Tibial nerve (tissue), 4 donors: ENCODE data around the gene RIPK4. TPM values are rescaled to one million over a fixed set of nuclear protein-coding genes. Genes with fewer than 3 reads are reported as not detected.

Experiments used
- DNase-seq, 2 donors: peaks; one replicate each; pipeline ENCODE4 v3.0.0-alpha.2; 2019; ENCODE audit warnings: low spot score in 2 of 2
- H3K27ac ChIP-seq, 4 donors: fragments of 200-600 bp; sonication (generic) in 3 of 4; one replicate each; pipeline ENCODE4 v1.5.1; 2017 to 2019; ENCODE audit warnings: mild to moderate bottlenecking in 1 of 4
- H3K27me3 ChIP-seq, 2 donors: fragments of 200-600 bp; sonication (generic) in 1 of 2; one replicate each; pipeline versions ENCODE4 v1.5.1 to v1.6.0; 2017 to 2019
- H3K36me3 ChIP-seq, 3 donors: fragments of 200-600 bp; sonication (generic); one replicate each; pipeline ENCODE4 v1.5.1; 2018 to 2019
- H3K4me1 ChIP-seq, 4 donors: fragments of 200-600 bp; sonication (generic) in 3 of 4; one replicate each; pipeline ENCODE4 v1.5.1; 2017 to 2019
- H3K4me3 ChIP-seq, 4 donors: fragments of 200-600 bp; sonication (generic) in 3 of 4; one replicate each; pipeline ENCODE4 v1.5.1; 2017 to 2019; ENCODE audit warnings: mild to moderate bottlenecking in 1 of 4, moderate library complexity in 1 of 4
- H3K9me3 ChIP-seq, 4 donors: fragments of 200-600 bp; sonication (generic) in 3 of 4; one replicate each; pipeline ENCODE4 v1.5.1; 2017 to 2019
- CTCF ChIP-seq, 5 experiments: fragments of 200-600 bp in 3 of 5; fragments of 450-650 bp in 2 of 5; sonication (generic) in 3 of 5; IDR thresholded peaks; one replicate each; pipeline ENCODE4 v1.5.1; 2016 to 2019; ENCODE audit warnings: antibody characterized with exemption in 5 of 5, mild to moderate bottlenecking in 3 of 5, moderate library complexity in 2 of 5
- EP300 ChIP-seq, 2 donors: sonication (generic); formaldehyde crosslinking; IDR thresholded peaks; one replicate each; pipeline ENCODE4 v1.6.1; 2017; ENCODE audit warnings: antibody characterized with exemption in 2 of 2, mild to moderate bottlenecking in 1 of 2
- POLR2A ChIP-seq, 2 donors: fragments of 450-650 bp; IDR thresholded peaks; one replicate each; pipeline ENCODE4 v1.6.1; 2017; ENCODE audit warnings: antibody characterized with exemption in 2 of 2, mild to moderate bottlenecking in 2 of 2, moderate library complexity in 2 of 2
- WGBS, 2 donors: methylation state at CpG; one replicate each; pipeline ENCODE4 v1.1.5; 2018; 5-methylcytosine and 5-hydroxymethylcytosine counted together
- total RNA-seq, 4 donors: library from RNA; depleted of rRNA; stranded (reverse); fragments of >200 nt; gene quantifications; one replicate each; pipeline ENCODE4 v1.1.0, GENCODE V29; 2016

The RIPK4 gene
- total RNA-seq, 4 donors from 2014 or later, result 0.66 to 1.6 (median 1.2) TPM

- Histone ChIP-seq H3K27me3 (peaks cover 0 to 38% of the 10 kb centered on the region in 2 donors), H3K9me3 (no peaks in the 10 kb centered on the region), H3K36me3 (no peaks in the 10 kb centered on the region), H3K4me1 (peaks cover 0 to 17% (median 0%) of the 10 kb centered on the region in 4 donors), H3K27ac (peak overlapping the region in 1 of 4 donors; percentile 34), H3K4me3 (no peak overlapping the region)
- no peak for DNase-seq
- no peak for TF ChIP-seq CTCF (IDR thresholded peaks at IDR 0.05)
- no peak for TF ChIP-seq EP300 (IDR thresholded peaks at IDR 0.05)
- no peak for TF ChIP-seq POLR2A (IDR thresholded peaks at IDR 0.05)
- WGBS, 2 donors, result 85 to 86% methylated on average over 17 to 21 of the region's 22 CpGs
Measured at GRCh38 chr21:41713495-41714281, 53.2 kb downstream of the RIPK4 start.

GRCh38 chr21:41712730-41713129, 54.1 kb downstream of the RIPK4 start:
- no peak for DNase-seq
- no peaks in the 10 kb centered on the region for H3K9me3 ChIP-seq
- peaks cover 0 to 17% (median 0%) of the 10 kb centered on the region in 4 donors for H3K4me1 ChIP-seq
- WGBS, 2 donors, result 47 to 48% methylated on average over 9 of the region's 9 CpGs
- H3K27me3 ChIP-seq, result peaks cover 0 to 38% of the 10 kb centered on the region in 2 donors
- H3K36me3 ChIP-seq, result no peaks in the 10 kb centered on the region
- H3K27ac ChIP-seq, result no peak overlapping the region
- H3K4me3 ChIP-seq, result no peak overlapping the region
- no peak for TF ChIP-seq EP300 (IDR thresholded peaks at IDR 0.05)
- no peak for TF ChIP-seq CTCF (IDR thresholded peaks at IDR 0.05)
- TF ChIP-seq POLR2A (IDR thresholded peaks at IDR 0.05), result no peak

GRCh38 chr21:41712201-41712600, 54.7 kb downstream of the RIPK4 start:
- TF ChIP-seq POLR2A (IDR thresholded peaks at IDR 0.05) (no peak), EP300 (IDR thresholded peaks at IDR 0.05) (no peak), CTCF (IDR thresholded peaks at IDR 0.05) (no peak)
- Histone ChIP-seq H3K4me3 (no peak overlapping the region), H3K9me3 (no peaks in the 10 kb centered on the region), H3K36me3 (no peaks in the 10 kb centered on the region), H3K27ac (no peak overlapping the region), H3K27me3 (peaks cover 0 to 38% of the 10 kb centered on the region in 2 donors), H3K4me1 (peaks cover 0 to 17% (median 0%) of the 10 kb centered on the region in 4 donors)
- no peak for DNase-seq
- WGBS, 2 donors, result 21 to 22% methylated on average over 11 to 17 of the region's 18 CpGs

- peaks cover 0 to 1% (median 0%) of the 10 kb centered on the region in 4 donors for H3K9me3 ChIP-seq
- H3K4me1 ChIP-seq, result peaks cover 0 to 17% (median 0%) of the 10 kb centered on the region in 4 donors
- TF ChIP-seq EP300 (IDR thresholded peaks at IDR 0.05) (no peak), CTCF (IDR thresholded peaks at IDR 0.05) (no peak), POLR2A (IDR thresholded peaks at IDR 0.05) (no peak)
- H3K36me3 ChIP-seq, result no peaks in the 10 kb centered on the region
- WGBS, 2 donors, result 59 to 60% methylated on average over 13 of the region's 13 CpGs
- H3K27me3 ChIP-seq, result peaks cover 0 to 38% of the 10 kb centered on the region in 2 donors
- no peak overlapping the region for H3K27ac ChIP-seq
- no peak overlapping the region for H3K4me3 ChIP-seq
- no peak for DNase-seq
Measured at GRCh38 chr21:41711416-41712007, 55.3 kb downstream of the RIPK4 start.

- 77 to 79% methylated on average over 8 of the region's 8 CpGs for WGBS, 2 donors
- peaks cover 0 to 4% (median 0%) of the 10 kb centered on the region in 4 donors for H3K9me3 ChIP-seq
Measured at GRCh38 chr21:41710823-41711160, 56.1 kb downstream of the RIPK4 start.

More at GRCh38 chr21:41710823-41711160, 56.1 kb downstream of the RIPK4 start:
- Histone ChIP-seq H3K27me3 (peaks cover 0 to 38% of the 10 kb centered on the region in 2 donors), H3K27ac (no peak overlapping the region), H3K36me3 (no peaks in the 10 kb centered on the region), H3K4me1 (peaks cover 0 to 11% (median 0%) of the 10 kb centered on the region in 4 donors), H3K4me3 (no peak overlapping the region)
- no peak for TF ChIP-seq POLR2A (IDR thresholded peaks at IDR 0.05)
- TF ChIP-seq CTCF (IDR thresholded peaks at IDR 0.05), result no peak
- no peak for TF ChIP-seq EP300 (IDR thresholded peaks at IDR 0.05)
- DNase-seq, result no peak
